ENCODE measurements around the gene RPA1. TPM values are rescaled to one million over a fixed set of nuclear protein-coding genes. Genes with fewer than 3 reads are reported as not detected.

The RPA1 gene
- total RNA-seq, 1 experiment from 2014 or later = 158 TPM

GRCh38 chr17:1934901-1935300, 105.1 kb downstream of the RPA1 start:
- ChIA-PET POLR2A (no interaction called here), CTCF (no interaction called here)
- H3K4me3 Mint-ChIP-seq = no peak overlapping the region
- peaks cover 16% of the 10 kb centered on the region for H3K27me3 Mint-ChIP-seq (ENCODE audit: low read depth)
- DNase-seq (ENCODE audit: low spot score) (no peak), ATAC-seq (no peak)
- H3K27ac Mint-ChIP-seq = no peak overlapping the region
- no peaks in the 10 kb centered on the region for H3K9me3 Mint-ChIP-seq
- TF ChIP-seq SMAD4 (CRISPR knock-in tag; IDR thresholded peaks at IDR 0.05) (no peak), MAX (CRISPR knock-in tag; IDR thresholded peaks at IDR 0.05) (no peak), MXD4 (CRISPR knock-in tag; IDR thresholded peaks at IDR 0.05; ENCODE audit: borderline replicate concordance) (no peak), RORB (CRISPR knock-in tag; IDR thresholded peaks at IDR 0.05) (no peak), ZNF263 (CRISPR knock-in tag; IDR thresholded peaks at IDR 0.05; ENCODE audit: low read depth) (no peak), CTCF (IDR thresholded peaks at IDR 0.05) (no peak)
- H3K4me1 Mint-ChIP-seq = 0 out of 2 replicates have a peak, but pooled peaks cover 2% of the 10 kb centered on the region
- H3K36me3 Mint-ChIP-seq = no peaks in the 10 kb centered on the region

- TF ChIP-seq ZNF219 (CRISPR knock-in tag; IDR thresholded peaks at IDR 0.05; ENCODE audit: borderline replicate concordance) (no peak), ZNF512 (CRISPR knock-in tag; IDR thresholded peaks at IDR 0.05; ENCODE audit: borderline replicate concordance) (no peak), ATF2 (CRISPR knock-in tag; IDR thresholded peaks at IDR 0.05; ENCODE audit: borderline replicate concordance, low read depth) (no peak), NR3C1 (CRISPR knock-in tag; conservative IDR thresholded peaks at IDR 0.05; ENCODE audit: low read depth) (no peak)
- ChIA-PET CTCF (interaction anchor here (1.2 kb wide), 1 partner anchor 28 kb away, joined by 4 read pairs; no protein-coding TSS in a partner anchor), POLR2A (interaction anchor here (0.6 kb wide), 1 partner anchor 34 kb away, joined by 6 read pairs; no protein-coding TSS in a partner anchor)
- no peak overlapping the region for H3K4me3 Mint-ChIP-seq
- no peak for DNase-seq (ENCODE audit: low spot score)
- H3K36me3 Mint-ChIP-seq = no peaks in the 10 kb centered on the region
- ATAC-seq = no peak
- no peaks in the 10 kb centered on the region for H3K9me3 Mint-ChIP-seq
- 0 out of 2 replicates have a peak, but pooled peaks cover 2% of the 10 kb centered on the region for H3K4me1 Mint-ChIP-seq
- no peak overlapping the region for H3K27ac Mint-ChIP-seq
- peaks cover 10% of the 10 kb centered on the region for H3K27me3 Mint-ChIP-seq (ENCODE audit: low read depth)
These were observed 107.0 kb downstream of the RPA1 start for GRCh38 chr17:1936766-1937165.

- CTCF ChIA-PET = interaction anchor here (1.2 kb wide), 1 partner anchor 28 kb away, joined by 4 read pairs; no protein-coding TSS in a partner anchor
- ATAC-seq (no peak), DNase-seq (ENCODE audit: low spot score) (no peak)
- no peak overlapping the region for H3K4me3 Mint-ChIP-seq
- no peak overlapping the region for H3K27ac Mint-ChIP-seq
- POLR2A ChIA-PET = no interaction called here
- H3K27me3 Mint-ChIP-seq (ENCODE audit: low read depth) = peaks cover 7% of the 10 kb centered on the region
- H3K4me1 Mint-ChIP-seq = no peaks in the 10 kb centered on the region
- H3K36me3 Mint-ChIP-seq = no peaks in the 10 kb centered on the region
- no peaks in the 10 kb centered on the region for H3K9me3 Mint-ChIP-seq
- TF ChIP-seq ZNF416 (CRISPR knock-in tag; IDR thresholded peaks at IDR 0.05) (no peak), ATF2 (CRISPR knock-in tag; IDR thresholded peaks at IDR 0.05; ENCODE audit: borderline replicate concordance, low read depth) (no peak), USF2 (CRISPR knock-in tag; IDR thresholded peaks at IDR 0.05) (no peak)
These were observed 107.7 kb downstream of the RPA1 start for GRCh38 chr17:1937461-1937860.

Measured in WTC11 (cell line).